G401 (cell line): Measurements from ENCODE around the gene KDSR. TPM values are rescaled to one million over a fixed set of nuclear protein-coding genes. Genes with fewer than 3 reads are reported as not detected.
A peak's percentile ranks its signal among the peaks of the same experiment; 100 is the strongest.

Experiments
- DNase-seq: peaks from one replicate; pipeline ENCODE4 v3.0.0-alpha.2; 2015; ENCODE audit warnings: low spot score
- in situ Hi-C: cut with HindIII; loops from 2 replicates; pipeline ENCODE4 v1.10.0; 2016; ENCODE audit warnings: low sequenced_read_pairs, mixed read lengths
- total RNA-seq: library from RNA; depleted of rRNA; stranded (reverse); fragments of >200 nt; shearing (Covaris generic); gene quantifications from 2 replicates; pipeline ENCODE4 v1.2.3, GENCODE V29; 2014; rRNA removed

Gene KDSR
- total RNA-seq, 1 experiment from 2014 or later: 23.3 TPM

DNA sequence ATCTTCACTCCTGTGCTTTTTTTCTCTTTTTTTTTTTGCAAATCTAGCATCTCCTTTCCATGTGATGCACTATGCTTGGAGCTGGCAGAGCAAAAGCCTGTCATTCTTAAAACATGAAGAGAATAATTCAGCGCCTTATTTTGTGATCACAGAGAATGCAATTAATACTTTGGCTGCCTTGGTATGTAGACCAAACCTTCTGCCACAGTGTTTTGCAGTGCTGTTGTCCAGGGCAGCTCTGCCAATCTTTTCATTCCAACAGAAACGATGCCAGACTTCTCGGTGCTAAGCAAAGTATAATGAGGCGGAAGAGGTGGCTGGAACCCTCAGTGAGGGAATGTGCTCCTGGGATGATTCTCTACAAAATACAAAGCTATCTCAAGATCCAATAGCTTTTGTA, 73.1 kb downstream of the KDSR start:
- peak; percentile 86 for DNase-seq
- in situ Hi-C loops: no loop called here

- in situ Hi-C loops: no loop called here
- no peak for DNase-seq
Measured at GRCh38 chr18:63292831-63293683, 73.9 kb downstream of the KDSR start.

- in situ Hi-C loops: no loop called here
- no peak for DNase-seq
Measured at GRCh38 chr18:63291278-63291677, 75.7 kb downstream of the KDSR start.

GRCh38 chr18:63290821-63291200, 76.2 kb downstream of the KDSR start:
- DNase-seq: no peak
- in situ Hi-C loops: no loop called here

DNA sequence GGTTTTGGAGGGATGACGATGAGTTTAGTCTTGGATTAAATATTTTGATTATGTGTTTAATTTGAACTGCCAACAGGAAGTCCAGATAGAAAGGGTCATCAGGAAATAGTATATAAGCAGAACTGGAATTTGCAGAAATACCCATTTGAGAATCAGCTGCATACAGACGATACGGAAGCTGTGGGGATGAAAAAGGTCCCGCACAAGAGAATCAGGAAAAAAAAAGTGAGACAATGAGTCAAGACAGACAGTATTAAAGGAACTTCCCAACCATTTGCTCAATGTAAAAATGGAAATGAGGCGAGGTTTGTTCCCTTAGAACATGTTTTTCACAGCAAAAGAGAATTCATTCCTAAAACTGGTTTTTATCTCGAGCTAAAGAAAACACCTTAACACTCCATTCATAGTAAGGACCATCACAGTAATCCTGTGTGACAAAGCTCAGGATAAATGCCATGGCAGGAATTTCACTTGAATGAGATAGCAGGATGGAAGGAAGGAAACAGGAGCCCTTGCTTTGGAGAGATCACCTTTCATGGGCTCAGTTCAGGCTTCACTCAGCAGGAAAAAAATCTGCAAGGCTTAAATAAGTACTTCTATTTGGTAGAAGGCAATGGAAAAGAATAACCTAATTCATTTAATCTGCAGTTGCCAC, 76.7 kb downstream of the KDSR start:
- no peak for DNase-seq
- in situ Hi-C loops: no loop called here

GRCh38 chr18:63288311-63288710, 78.7 kb downstream of the KDSR start:
- in situ Hi-C loops: no loop called here
- DNase-seq: no peak

DNA sequence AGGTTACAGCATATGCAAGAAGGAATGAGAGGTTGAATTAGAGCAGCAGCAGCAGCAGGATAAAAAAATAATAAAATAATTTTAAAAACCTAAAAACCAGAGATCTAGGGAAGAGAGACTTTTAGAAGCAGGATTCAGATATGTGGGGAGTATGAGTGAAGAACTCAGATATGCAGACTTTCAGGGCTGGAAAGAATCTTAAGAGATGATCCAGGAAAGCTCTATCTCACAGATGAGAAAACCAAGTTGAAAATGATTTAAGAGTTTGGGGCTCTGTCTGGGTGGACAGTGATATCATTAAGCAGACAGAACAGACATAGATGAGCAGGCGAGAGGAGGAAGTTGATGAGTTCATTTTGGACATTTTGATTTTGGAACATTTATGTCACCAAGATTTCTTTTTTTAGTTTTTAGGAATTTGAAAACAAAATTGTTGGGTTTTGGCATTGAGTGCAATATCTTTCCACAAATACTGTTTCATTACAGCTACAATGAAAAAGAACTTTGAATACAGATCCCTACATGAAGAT, 79.2 kb downstream of the KDSR start:
- in situ Hi-C loops: no loop called here

DNA sequence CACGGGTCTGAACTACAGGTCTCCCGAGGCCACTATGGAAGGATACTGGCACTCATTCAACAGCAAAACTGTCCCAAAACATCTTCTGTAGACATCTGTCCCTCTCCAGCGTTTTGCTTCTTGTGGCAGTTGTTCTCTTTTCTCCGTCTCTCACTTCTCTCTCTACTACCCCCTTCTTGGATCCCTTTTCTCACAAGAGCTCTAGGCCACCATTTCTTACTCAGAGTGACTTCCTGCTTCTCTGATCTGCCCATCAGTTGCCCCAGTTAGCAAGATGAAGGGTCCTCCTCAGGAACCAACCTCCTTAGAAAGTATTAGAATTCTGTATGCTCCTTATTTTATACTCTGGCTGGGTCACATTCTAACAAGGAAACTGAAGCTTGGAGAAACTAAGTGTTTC, 80.1 kb downstream of the KDSR start:
- DNase-seq: no peak
- in situ Hi-C loops: no loop called here

More for the DNA sequence above, 79.2 kb downstream of the KDSR start:
- DNase-seq: no peak

DNA sequence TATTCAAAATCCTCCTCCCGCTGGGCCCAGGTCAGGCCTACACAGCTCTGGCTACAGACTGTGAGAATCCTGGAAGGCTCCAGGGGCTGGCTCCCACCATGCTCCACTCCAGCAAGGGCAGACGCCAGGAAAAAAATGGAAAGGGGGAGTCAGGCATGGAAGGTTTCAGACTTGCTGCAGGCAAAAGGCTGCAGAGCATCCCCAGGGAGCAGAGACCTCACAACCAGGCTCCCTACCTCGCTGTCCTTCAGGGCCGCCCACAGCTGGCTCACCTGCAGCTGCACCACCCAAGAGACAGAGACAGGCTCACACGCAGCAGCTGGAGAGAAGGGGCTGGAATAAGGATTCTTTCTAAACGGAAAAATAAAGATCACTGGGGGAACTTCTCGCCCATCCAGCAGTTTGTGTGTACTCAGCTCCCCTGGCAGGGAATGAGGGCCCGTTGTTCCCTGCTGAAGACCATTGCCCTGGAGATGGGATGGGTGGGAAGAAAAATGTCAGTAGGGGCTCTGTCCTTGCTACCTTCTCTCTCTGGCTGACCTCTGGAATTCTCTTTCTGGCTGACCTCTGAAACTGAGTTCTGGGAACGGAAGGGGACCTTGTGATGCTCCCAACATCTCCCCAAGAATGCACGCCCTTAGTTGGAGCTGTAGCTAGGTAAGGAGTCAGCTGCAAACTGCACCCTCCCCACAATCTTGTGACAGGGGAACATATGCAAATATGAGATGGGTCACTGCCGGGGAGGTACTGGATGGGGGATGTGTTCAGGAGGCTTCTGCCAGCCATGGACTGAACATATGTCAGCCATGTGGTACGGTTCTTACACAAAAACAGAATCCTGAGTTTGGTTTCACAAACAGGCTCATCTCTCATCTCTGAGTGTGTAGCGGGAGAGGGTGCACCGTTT, 81.9 kb downstream of the KDSR start:
- in situ Hi-C loops: no loop called here
- no peak for DNase-seq

DNA sequence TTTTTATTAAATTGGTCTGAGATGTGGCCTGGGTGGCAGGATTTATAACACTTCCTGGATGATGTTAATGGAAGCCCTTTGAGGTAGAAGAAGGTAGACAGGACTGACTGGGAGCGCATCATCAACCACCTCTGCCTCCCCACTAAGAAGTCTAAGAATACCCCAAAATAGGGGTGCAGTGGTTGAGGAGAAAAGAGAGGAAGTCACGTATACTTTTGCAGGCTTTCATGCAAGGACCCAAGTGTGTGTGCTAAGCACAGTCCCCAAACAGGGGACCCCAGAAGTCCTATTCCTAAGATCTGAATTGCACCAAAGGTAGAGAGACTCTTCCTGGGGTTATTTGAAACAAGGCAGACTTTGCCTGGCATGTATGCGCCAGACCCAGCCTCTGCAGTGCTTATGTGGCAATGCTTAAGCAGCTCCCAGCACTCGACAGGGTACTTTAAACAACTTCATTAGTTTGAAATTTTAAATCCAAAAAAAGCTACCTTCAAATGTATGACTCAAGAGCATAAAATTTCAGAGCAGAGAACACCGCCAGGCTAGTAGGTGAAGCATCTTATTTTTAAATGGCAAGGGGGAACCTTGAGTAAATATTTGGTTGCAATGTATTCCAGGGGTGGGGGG, 82.7 kb downstream of the KDSR start:
- in situ Hi-C loops: no loop called here
- no peak for DNase-seq

DNA sequence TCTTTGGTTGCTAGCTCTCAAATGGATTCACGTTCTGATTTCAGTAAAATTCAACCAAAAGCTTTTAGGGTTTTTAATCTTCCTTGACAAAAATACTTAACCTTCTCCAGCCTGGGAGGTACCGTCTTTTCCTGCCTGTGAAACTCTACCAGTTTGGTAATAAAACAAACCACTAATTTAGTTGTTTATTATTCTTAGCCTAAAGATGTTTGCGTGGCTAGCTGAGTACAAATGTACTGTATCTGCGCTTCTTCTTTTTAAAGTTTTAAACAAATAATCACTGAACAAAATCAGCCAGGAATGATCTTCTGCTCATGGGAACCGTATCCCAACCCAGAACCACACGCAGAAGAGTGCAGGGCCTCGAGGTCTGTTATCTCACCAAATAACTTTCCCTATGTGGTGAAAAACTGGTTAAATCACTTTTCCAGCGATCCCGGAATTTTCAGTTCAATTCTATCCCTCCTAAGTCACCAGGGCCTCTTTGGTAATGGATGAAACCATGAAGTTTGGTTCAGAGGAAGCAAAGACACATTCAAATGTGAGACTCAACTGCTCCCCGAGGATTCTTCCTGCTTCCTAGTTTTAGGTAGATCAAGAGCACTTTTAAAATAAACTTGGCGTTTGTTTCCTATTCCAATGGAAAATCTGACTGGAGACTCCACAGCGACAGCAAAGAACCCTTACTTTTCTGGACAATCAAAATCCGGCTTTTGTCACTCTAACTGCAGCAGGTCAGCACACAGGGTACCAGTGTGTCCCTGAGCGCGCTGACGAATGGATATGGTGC, 83.5 kb downstream of the KDSR start:
- DNase-seq: no peak
- in situ Hi-C loops: no loop called here

- DNase-seq: no peak
- in situ Hi-C loops: no loop called here
Measured at GRCh38 chr18:63282793-63283192, 84.2 kb downstream of the KDSR start.

Other genes starting within 250 kb of the KDSR start
- 9.9 and 18.2 TPM in 2 replicates for gene BCL2, start 47.4 kb downstream of the KDSR start, total RNA-seq
- gene VPS4B, start 55.3 kb upstream of the KDSR start, total RNA-seq: 24.8 and 37.8 TPM in 2 replicates
- not detected in 2 replicates for gene SERPINB5, start 109.8 kb upstream of the KDSR start, total RNA-seq
- not detected in 2 replicates for gene SERPINB12, start 175.2 kb upstream of the KDSR start, total RNA-seq
- gene SERPINB13, start 220.1 kb upstream of the KDSR start, total RNA-seq: not detected in 2 replicates